ENCODE measurements around the gene EPHX1.
"Not testable (repeated sequence)": the region's sequence is repeated elsewhere in the genome, so short reads cannot be mapped to it uniquely, and the experiment has no call there.

The EPHX1 gene

GRCh38 chr1:225809842-225810578 lies at the start of gene EPHX1:
TSS of gene EPHX1 (plus strand) at chr1:225810124. CDS start at chr1:225828730, 18,606 bp downstream.
- peak; percentile 43 for DNase-seq (ENCODE audit: low read depth)

- no peak for DNase-seq (ENCODE audit: low read depth)
Measured at GRCh38 chr1:225760531-225760930, 49.4 kb upstream of the EPHX1 start.

- not testable (repeated sequence) for DNase-seq (ENCODE audit: low read depth)
Measured at GRCh38 chr1:225761395-225761794, 48.5 kb upstream of the EPHX1 start.

- DNase-seq (ENCODE audit: low read depth), result no peak
Measured at GRCh38 chr1:225762002-225762441, 47.9 kb upstream of the EPHX1 start.

- no peak for DNase-seq (ENCODE audit: low read depth)
Measured at GRCh38 chr1:225762444-225762843, 47.5 kb upstream of the EPHX1 start.

- no peak for DNase-seq (ENCODE audit: low read depth)
Measured at GRCh38 chr1:225763716-225764548, 46.0 kb upstream of the EPHX1 start.

DNA sequence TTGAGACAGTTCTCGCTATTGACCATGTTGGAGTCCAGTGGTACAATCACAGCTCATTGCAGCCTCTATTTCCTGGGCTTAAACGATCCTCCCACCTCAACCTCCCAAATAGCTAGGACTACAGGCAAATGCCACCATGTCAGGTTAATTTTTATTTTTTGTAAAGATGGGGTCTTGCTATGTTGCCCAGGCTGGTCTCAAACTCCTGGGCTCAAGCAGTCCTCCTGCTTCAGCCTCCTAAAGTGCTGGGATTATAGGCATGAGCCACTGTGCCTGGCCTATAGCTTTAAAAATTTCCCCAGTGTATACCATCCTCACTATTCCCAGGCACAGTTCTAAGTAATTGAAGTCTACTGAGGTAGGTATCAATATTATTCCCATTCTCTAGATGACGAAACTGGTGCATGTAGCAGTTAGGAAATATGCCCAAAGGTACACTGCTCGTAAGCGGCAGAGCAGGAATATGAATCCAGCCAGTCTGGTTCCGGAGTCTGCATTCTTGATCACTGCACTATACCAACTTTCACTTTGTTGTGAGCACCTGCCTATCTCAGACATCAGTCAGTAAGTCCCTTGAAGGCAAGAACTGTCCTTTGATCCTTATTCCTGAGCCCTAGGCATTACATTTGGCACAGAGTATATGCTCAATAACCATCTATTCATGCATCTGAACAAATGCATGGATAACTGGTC lies 43.8 kb upstream of the EPHX1 start:
- no peak for DNase-seq (ENCODE audit: low read depth)

- DNase-seq (ENCODE audit: low read depth), result no peak
Measured at GRCh38 chr1:225766967-225767633, 42.8 kb upstream of the EPHX1 start.

DNA sequence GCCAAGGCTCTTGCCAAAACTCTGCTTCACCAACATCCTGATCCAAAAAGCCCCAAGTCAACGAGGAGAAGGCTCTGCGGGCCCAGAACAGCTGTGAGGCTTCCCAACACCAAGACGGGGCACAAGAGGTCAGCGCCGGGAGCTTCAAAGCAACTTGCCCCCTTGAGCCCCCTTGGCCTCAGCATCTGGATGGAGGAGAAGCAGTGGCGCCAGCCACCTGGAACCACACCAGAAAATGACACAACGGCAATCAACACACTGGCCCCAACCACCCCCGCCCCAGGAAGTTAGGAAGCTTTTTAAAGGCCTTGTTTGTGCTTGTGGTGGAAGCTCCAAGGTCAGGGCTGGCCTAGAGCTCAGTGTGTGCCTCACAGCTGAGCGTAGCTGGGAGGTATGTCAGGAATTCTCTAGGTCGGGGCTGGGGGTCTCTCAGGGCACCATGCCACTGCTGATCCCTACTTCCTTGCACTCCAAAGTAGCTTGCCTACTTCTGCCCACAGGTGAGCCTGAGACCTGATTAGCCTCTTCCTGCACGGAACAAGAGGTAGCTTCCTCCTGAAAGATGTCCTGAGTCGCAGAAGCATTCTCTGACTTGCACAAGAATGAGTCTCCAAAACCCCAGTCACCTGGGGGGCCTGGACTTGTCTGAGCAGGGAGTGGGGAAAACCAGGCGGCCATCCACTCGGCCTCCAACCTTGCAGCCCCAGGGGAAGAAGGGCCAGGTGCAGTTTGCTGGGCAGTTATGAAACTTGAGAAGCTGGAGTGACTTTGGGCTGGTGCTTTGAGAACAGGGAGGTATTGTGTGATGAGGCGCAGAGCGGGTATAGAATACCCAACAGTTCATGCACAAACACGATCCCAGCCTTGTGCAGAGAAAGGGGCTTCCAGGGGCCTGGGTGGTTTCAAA lies 42.0 kb upstream of the EPHX1 start:
- DNase-seq (ENCODE audit: low read depth), result no peak

DNA sequence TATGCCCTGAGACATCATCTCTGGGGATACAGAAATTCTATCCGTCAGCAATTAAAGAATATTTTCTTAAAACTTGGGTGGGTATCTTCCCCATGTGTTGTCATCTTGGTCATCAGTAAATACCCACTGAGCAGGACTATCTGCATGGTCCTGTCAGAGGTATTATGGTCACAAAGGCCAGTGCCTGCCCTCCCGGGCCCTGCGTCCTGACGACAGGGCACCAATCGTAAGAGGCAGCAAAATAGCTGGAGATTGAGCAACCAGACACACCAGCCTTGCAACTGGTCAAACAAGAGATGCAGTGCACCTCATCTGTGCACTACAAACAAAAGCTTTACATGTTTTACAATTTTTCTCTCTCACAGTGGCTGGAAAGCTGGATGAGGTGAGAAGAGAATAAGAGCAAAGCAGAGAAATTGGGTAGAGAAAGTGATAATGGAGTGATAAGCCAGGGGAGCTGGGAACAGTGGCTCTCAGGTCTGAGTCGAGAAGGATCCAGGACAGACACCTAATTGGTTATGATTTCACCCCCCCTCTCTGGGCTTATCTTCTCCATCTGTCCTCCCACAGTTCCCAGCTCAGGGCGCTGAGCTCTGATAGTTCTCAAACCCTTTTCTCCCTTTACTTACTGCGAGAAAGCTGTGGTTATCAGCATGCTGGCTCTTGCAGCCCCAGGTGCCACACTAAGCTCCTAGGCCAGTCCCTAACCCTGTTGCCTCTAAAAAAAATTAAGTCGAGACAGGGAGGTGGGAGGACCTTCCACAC lies 41.1 kb upstream of the EPHX1 start:
- DNase-seq (ENCODE audit: low read depth), result no peak

DNA sequence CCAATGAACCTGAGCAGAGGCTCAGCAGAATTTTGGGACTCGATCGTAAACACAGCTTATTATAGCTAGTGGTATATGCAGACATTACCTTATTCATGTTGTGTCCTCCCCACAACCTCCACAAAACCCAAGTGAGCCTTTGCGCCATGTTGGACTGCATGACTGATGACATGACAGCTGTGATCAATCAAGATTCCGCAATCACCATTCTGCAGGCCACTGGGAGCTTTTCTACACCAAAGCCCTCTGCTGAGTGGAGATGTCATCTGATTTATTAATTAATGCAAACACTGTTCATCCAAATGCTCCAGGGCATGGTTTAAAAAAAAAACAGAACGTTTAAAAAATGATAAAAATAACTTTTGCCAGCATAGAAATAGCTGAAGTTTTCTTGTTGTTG lies 40.2 kb upstream of the EPHX1 start:
- no peak for DNase-seq (ENCODE audit: low read depth)

GRCh38 chr1:225770561-225771248 lies 39.2 kb upstream of the EPHX1 start:
- DNase-seq (ENCODE audit: low read depth), result no peak

- no peak for DNase-seq (ENCODE audit: low read depth)
Measured at GRCh38 chr1:225771661-225772322, 38.1 kb upstream of the EPHX1 start.

DNA sequence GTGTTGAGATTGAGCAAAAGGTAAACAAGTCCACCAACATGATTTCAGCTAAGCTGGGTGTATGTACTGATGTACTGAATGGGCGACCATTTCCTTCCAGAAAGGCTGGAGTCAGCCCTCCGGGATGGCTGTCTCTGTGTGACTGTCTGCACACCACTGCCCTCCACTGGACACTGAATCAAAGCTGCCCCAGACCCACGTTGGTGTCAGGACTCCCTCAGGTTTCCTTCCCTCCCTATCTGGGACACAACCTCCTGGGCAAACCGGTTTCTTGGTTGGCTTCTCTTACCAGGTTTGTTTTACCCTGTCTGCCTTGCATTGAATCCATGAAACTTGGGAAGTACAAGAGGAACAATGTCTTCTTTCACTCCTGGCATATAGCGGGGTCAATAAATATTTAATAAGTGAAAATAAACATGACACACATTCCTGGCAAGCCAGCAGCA lies 37.6 kb upstream of the EPHX1 start:
- DNase-seq (ENCODE audit: low read depth), result no peak

DNA sequence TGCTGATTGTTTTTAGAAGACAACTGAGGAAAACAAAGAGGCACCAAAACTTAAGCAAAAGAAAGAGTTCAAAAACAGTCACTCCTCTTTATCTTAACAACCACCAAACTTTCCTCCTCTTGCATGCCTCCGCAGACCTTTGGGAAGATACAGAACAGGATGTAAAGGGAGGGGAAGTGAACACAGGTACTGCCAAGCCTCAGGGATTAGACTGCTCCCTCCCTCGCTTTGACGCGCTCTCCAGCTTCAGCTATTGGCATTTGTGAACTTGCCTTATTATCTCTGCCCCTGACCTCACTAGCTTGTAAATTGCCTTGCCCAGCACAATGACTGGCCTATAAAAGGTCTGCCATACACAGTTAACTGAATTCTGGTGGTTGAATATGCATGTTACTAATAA lies 37.1 kb upstream of the EPHX1 start:
- DNase-seq (ENCODE audit: low read depth), result no peak

DNA sequence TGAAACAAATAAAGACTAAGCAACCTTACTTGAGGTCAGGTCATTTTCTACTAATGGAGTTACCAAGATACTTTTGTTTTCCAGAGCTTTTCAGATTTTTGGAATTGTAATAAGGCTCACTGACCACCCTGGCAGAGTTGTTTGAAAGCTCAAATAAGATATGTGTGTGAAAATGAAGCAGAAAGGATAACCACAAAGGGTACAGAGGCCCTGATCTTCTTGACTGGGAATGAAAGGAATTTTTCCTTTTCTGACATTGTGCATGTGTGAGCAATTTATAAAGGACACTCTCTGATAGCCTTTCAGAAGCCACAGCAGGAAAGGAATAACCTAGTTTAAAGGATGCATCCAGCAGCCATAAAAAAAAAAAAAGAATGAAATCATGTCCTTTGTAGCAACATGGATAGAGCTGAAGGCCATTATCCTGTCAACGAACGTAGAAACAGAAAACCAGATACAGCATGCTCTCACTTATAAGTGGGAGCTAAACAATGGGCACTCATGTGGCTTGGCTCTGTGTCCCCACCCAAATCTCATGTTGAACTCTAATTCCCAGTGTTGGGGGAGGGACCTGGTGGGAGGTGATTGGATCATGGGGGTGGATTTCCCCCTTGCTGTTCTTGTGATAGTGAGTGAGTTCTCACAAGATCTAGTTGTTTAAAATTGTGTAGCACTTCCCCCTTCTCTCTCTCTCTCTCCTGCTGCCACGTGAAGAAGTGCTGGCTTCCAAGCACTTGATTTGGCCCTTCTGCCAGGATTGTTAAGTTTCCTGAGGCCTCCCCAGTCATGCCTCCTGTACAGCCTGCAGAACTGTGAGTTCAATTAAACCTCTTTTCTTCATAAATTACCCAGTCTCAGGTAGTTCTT lies 35.4 kb upstream of the EPHX1 start:
- no peak for DNase-seq (ENCODE audit: low read depth)

GRCh38 chr1:225776294-225776693 lies 33.6 kb upstream of the EPHX1 start:
- DNase-seq (ENCODE audit: low read depth), result no peak

DNA sequence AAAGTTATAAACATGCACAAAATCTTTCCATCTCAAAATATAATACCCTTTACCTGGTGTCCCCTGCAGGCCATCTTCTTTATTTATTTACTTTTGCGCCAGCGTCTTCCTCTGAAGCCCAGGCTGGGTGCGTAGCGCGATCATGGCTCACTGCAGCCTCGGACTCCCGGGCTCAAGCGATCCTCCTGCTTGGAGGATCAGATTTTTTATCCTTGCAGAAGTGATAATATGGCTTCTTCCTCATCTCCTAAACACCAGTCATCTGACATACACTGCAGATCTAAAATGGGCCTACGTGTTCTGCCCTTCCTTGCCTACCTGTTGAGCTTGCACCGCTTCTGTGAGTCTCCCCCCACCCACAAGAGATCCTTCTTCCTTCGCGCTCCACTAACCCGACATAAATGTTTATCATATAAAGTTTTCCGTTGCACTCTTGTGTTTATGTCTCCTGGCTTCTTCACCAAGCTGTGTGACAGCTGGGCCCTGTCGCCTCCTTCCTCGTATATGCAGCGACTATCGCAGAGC lies 32.8 kb upstream of the EPHX1 start:
- no peak for DNase-seq (ENCODE audit: low read depth)
